ENCODE data around the gene ELK1.

Gene ELK1

GRCh38 chrX:47586043-47586787 lies 64.1 kb downstream of the ELK1 start:
- TF ChIP-seq SP2 (tag by site-specific recombination; IDR thresholded peaks at IDR 0.05) (no peak), ZBTB17 (tag by site-specific recombination; IDR thresholded peaks at IDR 0.05) (no peak), ZSCAN30 (tag by site-specific recombination; IDR thresholded peaks at IDR 0.05) (no peak), ZNF362 (tag by site-specific recombination; IDR thresholded peaks at IDR 0.05) (no peak), REPIN1 (tag by site-specific recombination; IDR thresholded peaks at IDR 0.05; ENCODE audit: low read depth) (no peak), ZNF791 (tag by site-specific recombination; IDR thresholded peaks at IDR 0.05) (no peak), ZNF488 (tag by site-specific recombination; IDR thresholded peaks at IDR 0.05) (no peak), ZNF114 (tag by site-specific recombination; IDR thresholded peaks at IDR 0.05) (no peak), ZNF571 (tag by site-specific recombination; IDR thresholded peaks at IDR 0.05) (no peak), ZNF623 (tag by site-specific recombination; IDR thresholded peaks at IDR 0.05) (no peak), ZNF433 (tag by site-specific recombination; IDR thresholded peaks at IDR 0.05; ENCODE audit: low read depth) (no peak), ZNF514 (tag by site-specific recombination; IDR thresholded peaks at IDR 0.05) (no peak), ZBTB8A (tag by site-specific recombination; IDR thresholded peaks at IDR 0.05) (no peak), HIC1 (tag by site-specific recombination; IDR thresholded peaks at IDR 0.05) (no peak), PRDM1 (tag by site-specific recombination; IDR thresholded peaks at IDR 0.05) (no peak), ZNF558 (tag by site-specific recombination; IDR thresholded peaks at IDR 0.05) (no peak), ZFHX2 (tag by site-specific recombination; conservative IDR thresholded peaks at IDR 0.05) (no peak)
- TF ChIP-seq, protein P1, sequence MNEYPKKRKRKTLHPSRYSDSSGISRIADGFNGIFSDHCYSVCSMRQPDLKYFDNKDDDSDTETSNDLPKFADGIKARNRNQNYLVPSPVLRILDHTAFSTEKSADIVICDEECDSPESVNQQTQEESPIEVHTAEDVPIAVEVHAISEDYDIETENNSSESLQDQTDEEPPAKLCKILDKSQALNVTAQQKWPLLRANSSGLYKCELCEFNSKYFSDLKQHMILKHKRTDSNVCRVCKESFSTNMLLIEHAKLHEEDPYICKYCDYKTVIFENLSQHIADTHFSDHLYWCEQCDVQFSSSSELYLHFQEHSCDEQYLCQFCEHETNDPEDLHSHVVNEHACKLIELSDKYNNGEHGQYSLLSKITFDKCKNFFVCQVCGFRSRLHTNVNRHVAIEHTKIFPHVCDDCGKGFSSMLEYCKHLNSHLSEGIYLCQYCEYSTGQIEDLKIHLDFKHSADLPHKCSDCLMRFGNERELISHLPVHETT (tag by site-specific recombination; IDR thresholded peaks at IDR 0.05): no peak
- TF ChIP-seq, protein P2, sequence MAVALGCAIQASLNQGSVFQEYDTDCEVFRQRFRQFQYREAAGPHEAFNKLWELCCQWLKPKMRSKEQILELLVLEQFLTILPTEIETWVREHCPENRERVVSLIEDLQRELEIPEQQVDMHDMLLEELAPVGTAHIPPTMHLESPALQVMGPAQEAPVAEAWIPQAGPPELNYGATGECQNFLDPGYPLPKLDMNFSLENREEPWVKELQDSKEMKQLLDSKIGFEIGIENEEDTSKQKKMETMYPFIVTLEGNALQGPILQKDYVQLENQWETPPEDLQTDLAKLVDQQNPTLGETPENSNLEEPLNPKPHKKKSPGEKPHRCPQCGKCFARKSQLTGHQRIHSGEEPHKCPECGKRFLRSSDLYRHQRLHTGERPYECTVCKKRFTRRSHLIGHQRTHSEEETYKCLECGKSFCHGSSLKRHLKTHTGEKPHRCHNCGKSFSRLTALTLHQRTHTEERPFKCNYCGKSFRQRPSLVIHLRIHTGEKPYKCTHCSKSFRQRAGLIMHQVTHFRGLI (tag by site-specific recombination; IDR thresholded peaks at IDR 0.05): no peak
- CTCF ChIA-PET: no interaction called here
- Histone ChIP-seq H3K36me3 (ENCODE audit: control insufficient read depth in 2 of 2, insufficient read depth in 1 of 2, low read length in 2 of 2) (peaks cover 0 to 33% of the 10 kb centered on the region in 2 experiments; a peak in 1 of 3 replicates), H3K4me3 (ENCODE audit: low read depth, low read length) (no peak overlapping the region), H3K4me1 (ENCODE audit: control insufficient read depth, insufficient read depth, low read length) (no peaks in the 10 kb centered on the region; the same call in 1 of the 2 replicates), H3K27ac (ENCODE audit: extremely low read depth, low read depth, low read length) (no peak overlapping the region), H3K9me3 (ENCODE audit: control insufficient read depth, insufficient read depth, low read depth, low read length) (no peaks in the 10 kb centered on the region)
- POLR2A ChIA-PET: interaction anchor here (0.8 kb wide), 1 partner anchor 64 kb away, joined by 3 read pairs; the partner anchor contains the start of gene ELK1
